Kidney glomerular epithelial cell (primary cell): Measurements from ENCODE around the gene COL5A1.

ENCODE experiments used
- DNase-seq: peaks from one replicate; lab custom pipeline; 2025; lab: John Stamatoyannopoulos, UW

COL5A1 gene

GRCh38 chr9:134814598-134815215, 173.1 kb downstream of the COL5A1 start:
- no peak for DNase-seq

GRCh38 chr9:134815435-134816214, 174.0 kb downstream of the COL5A1 start:
- no peak for DNase-seq

- DNase-seq = no peak
Measured at GRCh38 chr9:134816264-134816663, 174.7 kb downstream of the COL5A1 start.

GRCh38 chr9:134818000-134818568, 176.5 kb downstream of the COL5A1 start:
- DNase-seq = no peak

- no peak for DNase-seq
Measured at GRCh38 chr9:134818591-134818990, 177.0 kb downstream of the COL5A1 start.

- DNase-seq = no peak
Measured at GRCh38 chr9:134820901-134821300, 179.3 kb downstream of the COL5A1 start.

- no peak for DNase-seq
Measured at GRCh38 chr9:134822541-134822940, 180.9 kb downstream of the COL5A1 start.

- DNase-seq = no peak
Measured at GRCh38 chr9:134823623-134824022, 182.0 kb downstream of the COL5A1 start.

- no peak for DNase-seq
Measured at GRCh38 chr9:134824583-134824982, 183.0 kb downstream of the COL5A1 start.

- no peak for DNase-seq
Measured at GRCh38 chr9:134825025-134825424, 183.4 kb downstream of the COL5A1 start.

GRCh38 chr9:134826336-134827285, 185.0 kb downstream of the COL5A1 start:
- DNase-seq = no peak

- DNase-seq = no peak
Measured at GRCh38 chr9:134827559-134827958, 186.0 kb downstream of the COL5A1 start.

- no peak for DNase-seq
Measured at GRCh38 chr9:134827993-134828392, 186.4 kb downstream of the COL5A1 start.

GRCh38 chr9:134828892-134829291, 187.3 kb downstream of the COL5A1 start:
- DNase-seq = no peak

GRCh38 chr9:134829356-134829937, 187.8 kb downstream of the COL5A1 start:
- DNase-seq = no peak

- no peak for DNase-seq
Measured at GRCh38 chr9:134830126-134830525, 188.5 kb downstream of the COL5A1 start.

GRCh38 chr9:134830926-134831720, 189.5 kb downstream of the COL5A1 start:
- DNase-seq = no peak

- no peak for DNase-seq
Measured at GRCh38 chr9:134832471-134832870, 190.9 kb downstream of the COL5A1 start.

- no peak for DNase-seq
Measured at GRCh38 chr9:134833294-134833880, 191.8 kb downstream of the COL5A1 start.

- DNase-seq = no peak
Measured at GRCh38 chr9:134834217-134834956, 192.8 kb downstream of the COL5A1 start.
